ENCODE data around the gene SWT1. TPM values are rescaled to one million over a fixed set of nuclear protein-coding genes. Genes with fewer than 3 reads are reported as not detected.
"Not testable (repeated sequence)": the region's sequence is repeated elsewhere in the genome, so short reads cannot be mapped to it uniquely, and the experiment has no call there.

SWT1 gene
- total and polyA plus RNA-seq, 2 of the 4 experiments (the other 2 are of a cell fraction): 0.82 to 2.7 TPM

DNA sequence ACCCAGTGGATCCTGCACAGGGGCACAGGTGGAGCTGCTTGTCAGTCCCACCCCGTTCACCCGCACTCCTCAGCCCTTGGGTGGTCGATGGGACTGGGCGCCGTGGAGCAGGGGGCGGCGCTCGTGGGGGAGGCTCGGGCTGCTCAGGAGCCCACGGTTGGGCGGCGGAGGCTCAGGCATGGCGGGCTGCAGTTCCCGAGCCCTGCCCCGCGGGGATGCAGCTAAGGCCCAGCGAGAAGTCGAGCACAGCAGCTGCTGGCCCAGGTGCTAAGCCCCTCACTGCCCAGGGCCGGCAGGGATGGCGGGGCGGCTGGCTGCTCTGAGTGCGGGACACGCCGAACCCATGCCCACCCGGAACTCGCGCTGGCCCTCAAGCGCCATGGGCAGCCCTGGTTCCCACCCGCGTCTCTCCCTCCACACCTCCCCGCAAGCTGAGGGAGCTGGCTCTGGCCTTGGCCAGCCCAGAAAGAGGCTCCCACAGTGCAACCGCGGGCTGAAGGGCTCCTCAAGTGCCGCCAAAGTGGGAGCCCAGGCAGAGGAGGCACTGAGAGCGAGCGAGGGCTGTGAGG lies 164.8 kb downstream of the SWT1 start:
- DNase-seq; H3K4me2 ChIP-seq (ENCODE audit: low read depth, low read length); H3K56ac ChIP-seq (ENCODE audit: extremely low read depth, insufficient read depth, low read length); intact Hi-C loops (cut with micrococcal nuclease); POLR2A ChIA-PET (ENCODE audit: unreplicated experiment); H2AFZ ChIP-seq (replicated peaks; ENCODE audit: low read length, poor library complexity); H3K23ac ChIP-seq (ENCODE audit: low read depth, low read length); in situ Hi-C loops (cut with MboI; ENCODE audit: low sequenced_read_pairs); H3K9me3 ChIP-seq (ENCODE audit: control insufficient read depth, insufficient read depth, low read length); H3K4me3 ChIP-seq (ENCODE audit: insufficient read depth, low read depth, low read length); H4K5ac ChIP-seq (ENCODE audit: low read depth, low read length); H3K36me3 ChIP-seq (ENCODE audit: control insufficient read depth, insufficient read depth, low read length); H3K27me3 ChIP-seq (ENCODE audit: control insufficient read depth, insufficient read depth, low read length); H2BK15ac ChIP-seq (ENCODE audit: low read depth, low read length); ATAC-seq (ENCODE audit: low read depth); H2AK5ac ChIP-seq (ENCODE audit: low read depth, low read length); H2BK20ac ChIP-seq (ENCODE audit: low read depth, low read length); H2BK120ac ChIP-seq (ENCODE audit: low read depth, low read length); H2AK9ac ChIP-seq (replicated peaks; ENCODE audit: low read depth, low read length, poor library complexity); H3K14ac ChIP-seq (replicated peaks; ENCODE audit: low read depth, low read length); H3K79me1 ChIP-seq (ENCODE audit: low read depth in 1 of 2, low read length in 2 of 2); H4K8ac ChIP-seq (ENCODE audit: low read depth in 2 of 2, low read length in 2 of 2); H3K4ac ChIP-seq (ENCODE audit: low read depth, low read length); H4K20me1 ChIP-seq (ENCODE audit: insufficient read depth, low read length); dilution Hi-C loops (cut with HindIII; ENCODE audit: low sequenced_read_pairs, unreplicated experiment); H3K27ac ChIP-seq (ENCODE audit: insufficient read depth, low read length); H3K9me1 ChIP-seq (ENCODE audit: insufficient read depth, low read length); H2BK5ac ChIP-seq (ENCODE audit: low read depth, low read length, poor library complexity, severe bottlenecking); H3K9ac ChIP-seq (ENCODE audit: low read depth, low read length); H3K4me1 ChIP-seq (ENCODE audit: control insufficient read depth, insufficient read depth, low read length); H3K18ac ChIP-seq (ENCODE audit: low read depth, low read length); H4K91ac ChIP-seq (ENCODE audit: insufficient read depth, low read depth, low read length); CTCF ChIA-PET; BruUV-seq (replicated peaks): not testable (repeated sequence)
- WGBS, 2 experiments (ENCODE audit: extremely low coverage in 2 of 2, insufficient read length in 1 of 2): 96% methylated on average over 19 of the region's 36 CpGs; no CpG with 5 or more reads in 1 of the 2 experiments

Data from IMR-90 (cell line).